ENCODE measurements around the gene LRRC28.

The LRRC28 gene

DNA sequence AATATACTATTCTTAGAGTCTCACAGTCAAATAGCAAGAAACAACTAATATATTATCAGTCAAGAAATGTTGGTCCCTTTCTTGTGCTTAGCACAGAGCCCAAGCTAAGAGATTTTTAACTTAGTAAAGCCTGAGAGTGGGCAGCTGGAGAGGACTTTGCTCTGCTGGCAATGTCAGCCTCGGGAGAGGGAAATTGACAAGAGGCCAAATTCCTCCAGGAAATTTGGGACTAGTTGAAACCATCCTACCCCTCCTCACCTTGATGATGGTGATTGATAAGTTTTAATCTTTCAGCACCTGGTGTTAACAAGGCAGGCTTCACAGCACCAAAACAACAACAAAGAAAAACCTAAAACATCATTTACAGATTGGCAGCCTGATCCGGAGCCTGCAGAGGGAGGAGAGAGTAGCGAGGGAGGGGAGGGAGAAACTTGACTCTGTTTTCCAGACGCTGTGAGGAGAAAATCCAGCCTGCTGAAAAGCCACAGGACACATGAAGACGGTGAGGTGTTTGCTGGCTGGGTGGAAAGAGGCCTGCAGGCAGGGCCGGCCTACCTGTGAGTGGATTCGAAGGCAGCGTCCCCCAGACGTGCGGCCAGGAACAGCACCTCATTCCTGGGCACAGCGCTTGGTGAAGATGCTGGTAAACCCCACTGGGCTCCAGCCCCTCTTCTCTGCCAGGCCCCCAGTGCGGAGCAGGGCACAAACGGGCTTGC, 150.9 kb downstream of the LRRC28 start:
- no peak for DNase-seq

DNA sequence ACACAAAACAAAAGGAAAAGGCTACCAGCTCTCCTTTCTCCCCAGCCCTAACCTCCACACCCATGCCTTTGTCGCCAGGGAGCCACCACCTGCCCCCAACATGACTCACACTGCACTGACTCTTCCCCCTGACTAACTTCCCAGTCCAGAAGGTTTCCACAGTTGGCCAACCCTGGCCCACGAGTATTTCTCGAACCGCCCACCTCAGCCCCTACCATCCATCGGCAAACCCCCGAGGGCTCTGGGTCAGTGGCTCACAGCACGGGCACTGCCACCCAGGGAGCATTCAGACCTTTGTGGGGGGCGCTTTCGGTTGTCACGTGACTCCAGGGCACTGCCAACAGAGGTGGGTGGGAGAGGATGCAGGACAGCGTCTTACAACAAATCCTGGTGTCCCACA, 152.3 kb downstream of the LRRC28 start:
- peak; percentile 90 to 99 for DNase-seq

DNA sequence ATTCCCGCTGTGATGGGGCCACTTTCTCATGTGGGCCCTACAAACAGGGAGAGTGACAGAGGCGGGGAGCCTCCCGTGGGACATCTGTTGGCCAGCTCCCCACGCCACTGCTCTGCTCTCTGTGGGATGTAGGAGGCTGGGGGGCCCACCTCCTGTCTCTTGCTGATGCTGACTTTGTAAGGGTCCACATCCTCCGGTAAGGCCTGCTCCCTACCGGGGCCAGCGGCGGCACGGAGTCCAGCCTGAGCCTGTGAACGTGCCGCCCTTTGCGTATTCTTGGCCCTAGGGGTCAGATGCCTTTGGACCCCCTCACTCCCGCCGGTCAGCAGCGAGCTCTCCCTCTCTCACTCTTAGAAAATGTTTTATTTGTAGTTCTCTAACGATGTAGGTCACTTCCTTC, 153.2 kb downstream of the LRRC28 start:
- DNase-seq = no peak

DNA sequence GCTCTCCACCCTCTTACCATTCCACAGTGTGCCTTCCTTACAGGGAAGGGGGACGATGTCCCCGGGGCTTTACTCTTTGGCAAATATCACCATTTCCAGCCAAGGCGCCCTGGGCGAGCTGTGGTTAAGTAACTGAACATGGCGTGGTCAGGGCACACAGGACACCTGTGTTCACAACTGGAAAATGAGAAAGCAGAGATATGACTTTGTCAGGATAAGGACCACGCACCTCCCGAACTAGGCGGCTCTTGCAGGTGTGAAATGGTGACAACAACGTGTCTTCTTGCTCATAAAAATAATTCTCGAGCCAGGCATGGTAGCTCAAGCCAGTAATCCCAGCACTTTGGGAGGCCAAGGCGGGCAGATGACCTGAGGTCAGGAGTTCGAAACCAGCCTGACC, 154.8 kb downstream of the LRRC28 start:
- no peak for DNase-seq

GRCh38 chr15:99406716-99407487, 155.6 kb downstream of the LRRC28 start:
- DNase-seq = no peak

DNA sequence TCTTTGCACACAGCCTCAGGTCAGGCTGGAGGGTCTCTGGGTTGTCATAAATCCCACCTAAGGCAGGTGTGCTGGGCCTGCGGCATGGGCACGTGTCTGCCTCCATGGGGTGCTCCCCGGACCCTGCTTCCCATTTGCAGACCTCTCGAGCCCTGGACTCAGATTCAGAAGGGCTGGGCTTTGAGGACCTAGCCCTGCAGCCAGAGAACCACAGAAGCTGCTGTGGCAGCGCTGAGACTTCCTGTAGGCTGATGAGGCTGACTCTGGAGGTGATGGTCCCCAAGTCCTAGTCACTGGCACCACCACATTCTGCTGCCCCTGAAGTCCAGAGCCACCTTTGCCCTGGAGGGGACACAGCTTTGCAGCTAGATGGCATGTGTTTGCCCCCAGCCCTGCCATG, 156.4 kb downstream of the LRRC28 start:
- DNase-seq = no peak

DNA sequence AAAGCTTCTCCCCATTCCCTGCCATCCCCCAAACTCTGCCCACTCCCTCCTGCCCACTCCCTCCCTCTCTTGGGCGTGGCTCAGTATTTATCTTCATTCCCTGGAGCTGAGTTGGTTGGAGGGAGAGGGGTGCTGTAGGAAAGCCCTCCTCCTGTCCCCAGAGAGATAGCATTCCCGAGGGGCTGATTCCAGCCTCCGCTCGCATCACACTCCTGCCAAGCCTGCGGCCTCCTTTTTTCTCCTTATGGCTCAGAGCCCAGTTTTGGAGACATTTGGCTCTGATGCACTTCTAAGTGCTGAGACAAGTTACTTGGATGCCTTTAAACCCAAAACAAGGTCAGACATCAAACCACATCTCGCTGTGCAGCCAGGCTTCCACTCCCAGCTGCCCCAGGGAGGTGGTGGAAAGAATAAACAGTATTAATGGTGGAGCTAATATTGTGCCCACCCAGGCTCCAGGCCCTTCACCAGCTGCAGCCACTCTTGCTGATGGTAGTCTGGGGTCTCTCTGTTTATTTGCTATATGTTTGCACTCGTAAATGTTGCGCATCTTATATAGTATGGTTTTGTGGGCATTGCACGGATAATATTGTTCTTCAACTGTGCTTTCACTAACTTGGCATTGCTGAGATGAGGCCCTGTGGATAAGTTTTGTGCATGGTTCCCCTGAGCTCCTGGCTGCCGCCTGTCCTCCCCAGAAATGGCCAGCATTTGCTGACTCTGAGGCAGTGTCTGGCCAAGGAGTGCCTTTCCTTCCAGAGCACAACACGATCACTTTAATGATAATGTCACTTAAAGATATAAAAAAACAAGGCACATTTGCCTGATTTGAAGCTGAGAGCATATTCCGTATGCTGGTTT, 157.2 kb downstream of the LRRC28 start:
- no peak for DNase-seq

- peak; percentile 72 to 88 for DNase-seq
Measured at GRCh38 chr15:99409097-99409473, 157.8 kb downstream of the LRRC28 start.

GRCh38 chr15:99409560-99409959, 158.3 kb downstream of the LRRC28 start:
- no peak for DNase-seq

- no peak for DNase-seq
Measured at GRCh38 chr15:99410477-99410876, 159.2 kb downstream of the LRRC28 start.

DNA sequence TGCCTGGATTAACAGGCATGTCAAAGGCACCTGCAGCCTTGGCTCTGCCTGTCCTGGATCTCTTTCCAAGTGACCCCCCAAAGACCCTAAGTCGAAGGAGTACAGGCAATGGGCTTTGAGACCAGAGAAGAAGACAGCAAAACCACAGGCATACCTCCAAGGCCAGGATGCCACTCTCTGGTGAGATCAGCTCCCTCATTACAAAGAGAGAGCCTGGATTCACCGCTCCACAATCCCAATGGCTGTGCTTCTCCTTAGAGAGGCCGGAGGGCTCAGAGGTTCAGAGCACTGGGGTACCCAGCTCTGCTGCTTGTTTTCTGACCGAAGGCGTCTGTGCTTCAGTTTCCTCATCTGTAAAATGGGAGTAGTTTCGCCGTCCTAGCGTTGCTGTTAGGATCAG, 160.0 kb downstream of the LRRC28 start:
- no peak for DNase-seq

DNA sequence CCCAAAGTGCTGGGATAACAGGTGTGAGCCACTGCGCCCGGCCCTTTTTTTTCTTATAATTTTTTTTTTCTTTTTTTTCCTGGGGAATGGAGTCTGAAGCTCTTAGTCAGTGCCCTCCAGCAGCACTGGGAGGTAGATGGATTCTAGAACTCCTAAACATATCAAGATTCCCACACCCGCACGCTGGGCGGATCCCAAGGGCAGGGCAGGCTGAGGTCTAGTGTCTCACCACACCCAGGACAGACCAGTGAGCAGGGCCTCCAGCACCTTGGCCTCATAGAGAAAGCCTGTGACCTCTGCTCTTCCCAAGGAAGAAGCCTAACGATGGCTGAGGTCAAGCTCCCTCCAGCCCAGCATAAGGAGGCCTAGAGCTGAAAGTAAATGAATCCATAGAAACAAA, 160.8 kb downstream of the LRRC28 start:
- DNase-seq = no peak

GRCh38 chr15:99412626-99413025, 161.3 kb downstream of the LRRC28 start:
- no peak for DNase-seq

GRCh38 chr15:99413955-99414754, 162.9 kb downstream of the LRRC28 start:
- DNase-seq = no peak

GRCh38 chr15:99414755-99415731, 163.8 kb downstream of the LRRC28 start:
- DNase-seq = peak; percentile 76 to 98

- DNase-seq = no peak
Measured at GRCh38 chr15:99416191-99417188, 165.2 kb downstream of the LRRC28 start.

GRCh38 chr15:99421172-99421656, 169.9 kb downstream of the LRRC28 start:
- DNase-seq = no peak

GRCh38 chr15:99421758-99422157, 170.5 kb downstream of the LRRC28 start:
- no peak for DNase-seq

- DNase-seq = no peak
Measured at GRCh38 chr15:99423186-99424130, 172.2 kb downstream of the LRRC28 start.
